Measurements from ENCODE around the gene ZBTB47.

DNA sequence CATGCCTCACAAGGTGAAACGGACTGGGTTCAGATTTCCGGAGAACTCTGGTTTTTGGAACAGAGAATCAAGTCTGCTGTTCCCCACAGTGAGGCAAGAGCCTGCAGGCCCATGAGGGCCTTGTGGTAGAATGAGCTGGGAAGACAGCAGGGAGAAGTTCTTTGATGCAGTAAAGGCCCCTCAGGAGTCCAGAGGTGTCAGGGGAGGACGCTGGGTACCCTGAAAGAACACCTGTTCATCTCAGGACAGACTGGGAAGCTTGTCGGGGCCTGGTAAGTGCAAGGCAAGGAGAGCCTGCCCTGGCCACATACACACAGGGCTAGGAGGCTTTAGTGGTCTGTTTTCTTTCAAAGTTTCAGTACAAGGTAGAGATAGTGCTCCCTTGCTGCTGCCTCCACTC is 3.7 kb upstream of the ZBTB47 start:
- TF ChIP-seq CTCF (IDR thresholded peaks at IDR 0.05; ENCODE audit: low read depth, low read length) = no peak
- TF ChIP-seq EZH2phosphoT487 (IDR thresholded peaks at IDR 0.05; ENCODE audit: low read depth) = no peak

Measured in OCI-LY3 (cell line).